ENCODE results near the gene PHACTR1.

Gene PHACTR1

DNA sequence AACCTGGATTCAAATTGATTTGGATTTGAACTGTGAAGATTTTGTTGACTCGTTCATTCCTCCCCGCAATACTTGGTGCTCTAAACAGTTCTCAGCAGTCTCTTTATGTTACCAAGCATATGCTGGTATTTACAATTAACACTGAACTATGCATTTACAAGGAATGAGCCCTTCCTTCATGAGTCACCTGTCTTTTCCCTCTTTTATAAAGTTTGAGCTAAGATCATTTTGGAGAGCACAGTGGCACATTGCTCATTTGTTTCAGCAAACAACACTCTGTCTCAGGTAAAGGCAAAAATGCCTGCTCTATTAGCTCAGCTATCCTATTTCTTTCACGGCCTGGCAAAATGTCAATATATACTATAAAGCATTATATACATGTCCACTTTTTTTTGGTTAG is 285.4 kb downstream of the PHACTR1 start:
- FAIRE-seq, result no peak

DNA sequence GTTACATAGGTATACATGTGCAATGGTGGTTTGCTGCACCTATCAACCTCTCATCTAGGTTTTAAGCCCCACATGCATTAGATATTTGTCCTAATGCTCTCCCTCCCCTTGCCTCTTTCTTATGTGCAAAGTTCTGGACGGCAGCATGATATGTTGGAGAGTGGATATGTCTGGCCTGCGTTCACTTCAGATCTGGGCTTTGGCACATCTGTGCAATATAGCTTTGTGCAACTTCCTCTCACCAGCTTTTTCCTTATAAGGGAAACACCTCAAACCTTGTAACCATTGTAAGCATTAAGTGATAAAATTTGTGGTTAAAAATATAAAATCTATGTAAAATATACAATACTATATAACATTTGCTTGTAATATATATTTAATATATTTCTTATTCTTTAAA is 288.0 kb downstream of the PHACTR1 start:
- FAIRE-seq, result no peak

DNA sequence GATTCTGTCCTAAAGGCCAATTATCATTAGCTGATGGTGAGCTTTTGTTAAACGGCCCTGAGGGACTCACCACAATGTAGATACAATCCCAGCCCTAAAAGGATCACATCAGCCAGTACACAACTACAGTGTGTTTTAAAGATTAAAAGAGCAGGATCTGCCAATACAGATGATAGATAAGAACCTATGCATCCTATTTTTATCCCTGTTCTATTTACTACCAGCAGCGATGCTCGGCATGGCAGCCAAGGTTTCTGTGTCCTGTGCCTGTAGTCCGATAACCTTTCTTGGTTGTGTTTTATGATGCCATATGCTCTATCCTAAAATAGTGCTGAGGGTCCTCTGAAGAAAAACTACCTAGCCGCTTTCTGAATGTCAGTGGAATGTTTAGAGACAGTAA is 289.4 kb downstream of the PHACTR1 start:
- FAIRE-seq, result no peak

DNA sequence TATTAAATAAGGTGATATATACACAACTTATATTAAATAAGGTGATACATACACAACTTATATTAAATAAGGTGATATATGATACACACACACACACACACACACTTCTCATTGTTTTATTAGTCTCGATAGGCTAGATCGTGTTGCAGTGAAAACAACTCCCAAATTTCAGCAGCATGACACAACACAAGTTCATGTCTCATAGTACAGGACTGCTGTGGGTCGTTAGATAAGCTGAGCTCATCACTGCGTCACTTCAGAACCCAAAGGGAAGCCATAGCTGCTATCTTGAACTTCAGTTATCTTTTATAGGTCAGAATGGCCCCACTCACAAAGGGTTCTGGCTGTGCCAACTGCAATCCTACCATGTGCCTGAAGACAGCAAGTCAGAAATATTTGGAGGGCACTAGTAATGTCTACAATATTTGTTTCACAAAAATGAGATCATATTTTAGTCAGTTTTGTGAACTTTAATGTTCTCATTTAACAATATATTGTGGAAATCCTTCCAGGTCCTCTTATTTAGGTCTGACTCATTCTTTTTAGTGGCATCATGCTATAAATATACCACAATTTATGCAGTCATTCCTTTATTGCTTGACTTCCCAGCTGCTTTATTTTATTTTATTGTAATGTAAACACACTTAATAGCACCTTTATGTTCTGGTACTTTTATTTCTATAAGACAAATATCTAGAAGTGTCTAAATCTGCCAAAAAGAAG is 290.2 kb downstream of the PHACTR1 start:
- no peak for FAIRE-seq

DNA sequence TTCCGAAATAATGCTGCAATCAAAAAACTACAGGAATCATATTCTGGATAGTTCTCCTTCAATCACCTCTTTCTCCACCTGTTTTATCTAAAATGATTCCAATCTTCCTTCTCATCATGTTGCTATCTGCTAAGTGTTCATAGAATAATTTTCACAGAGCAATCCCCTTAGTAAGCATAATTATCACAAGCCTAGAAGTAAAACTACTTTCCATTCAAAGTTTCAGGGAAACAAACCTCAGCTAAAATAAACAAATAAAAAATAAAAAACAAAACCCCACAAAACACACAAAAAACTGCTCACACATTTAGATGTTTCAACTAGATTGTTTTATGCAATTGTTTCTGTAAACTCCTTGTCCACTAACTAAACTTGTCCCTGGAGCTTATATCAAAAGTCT is 291.2 kb downstream of the PHACTR1 start:
- no peak for FAIRE-seq

DNA sequence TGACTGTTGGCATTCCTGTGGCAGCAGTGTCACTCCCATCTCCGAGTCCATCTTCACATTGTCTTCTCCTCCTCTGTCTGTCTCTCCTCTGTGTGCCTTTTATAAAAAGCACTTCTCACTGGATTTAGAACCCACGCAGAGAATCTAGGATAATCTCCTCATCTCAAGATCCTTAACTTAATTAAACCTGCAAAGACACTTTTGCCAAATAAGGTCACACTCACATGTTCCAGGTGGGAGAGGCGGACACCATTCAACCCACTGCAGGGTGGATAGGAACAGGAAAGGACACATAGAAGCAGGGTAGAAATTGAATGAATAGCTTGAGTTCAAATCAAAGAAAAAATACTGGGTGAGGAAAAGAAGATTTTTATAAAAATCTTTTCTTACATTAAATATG is 292.5 kb downstream of the PHACTR1 start:
- no peak for FAIRE-seq

DNA sequence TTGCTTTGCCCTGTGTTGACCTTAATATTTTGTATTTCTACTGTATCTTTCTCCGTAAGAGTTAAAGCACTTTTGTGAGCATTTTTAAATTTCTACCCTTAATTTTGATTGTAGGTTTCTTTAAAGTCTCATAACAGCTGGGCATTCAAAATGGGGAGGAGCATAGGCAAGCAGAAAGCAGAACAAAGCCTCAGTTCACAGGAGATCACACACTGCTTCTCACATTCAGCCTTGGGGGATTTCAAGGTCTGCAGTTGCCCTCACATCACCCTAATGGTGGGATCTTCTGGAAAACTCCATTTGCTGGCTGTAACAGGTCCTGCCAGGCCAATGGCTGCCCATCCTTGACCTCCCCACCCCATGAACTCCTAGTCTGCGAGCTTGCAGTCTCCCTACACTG is 292.9 kb downstream of the PHACTR1 start:
- no peak for FAIRE-seq

DNA sequence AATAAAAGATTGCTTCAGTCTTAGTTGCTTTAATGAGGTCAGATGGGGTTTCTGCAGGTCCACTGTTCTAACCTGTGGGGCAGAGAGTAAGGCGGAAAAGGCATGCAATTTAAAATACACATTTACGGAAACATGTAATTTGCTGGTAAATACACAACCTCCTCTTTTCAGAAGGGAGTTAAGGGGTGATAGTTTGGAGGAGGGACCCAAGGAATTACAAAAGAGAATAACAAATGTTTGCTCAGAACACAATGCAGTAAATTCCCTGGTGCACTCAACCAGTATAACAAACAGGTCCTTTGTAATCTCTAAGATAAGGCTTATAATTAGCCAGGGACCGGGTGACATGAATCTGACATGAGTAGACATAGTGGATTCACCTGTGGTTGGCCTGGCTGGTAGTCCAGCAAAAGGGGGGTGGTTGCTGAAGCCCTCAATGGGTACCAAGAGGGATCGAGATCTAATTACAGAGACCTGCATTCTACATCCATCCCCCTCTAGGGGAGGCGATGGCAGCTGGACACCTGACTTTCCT is 295.1 kb downstream of the PHACTR1 start:
- FAIRE-seq, result no peak

DNA sequence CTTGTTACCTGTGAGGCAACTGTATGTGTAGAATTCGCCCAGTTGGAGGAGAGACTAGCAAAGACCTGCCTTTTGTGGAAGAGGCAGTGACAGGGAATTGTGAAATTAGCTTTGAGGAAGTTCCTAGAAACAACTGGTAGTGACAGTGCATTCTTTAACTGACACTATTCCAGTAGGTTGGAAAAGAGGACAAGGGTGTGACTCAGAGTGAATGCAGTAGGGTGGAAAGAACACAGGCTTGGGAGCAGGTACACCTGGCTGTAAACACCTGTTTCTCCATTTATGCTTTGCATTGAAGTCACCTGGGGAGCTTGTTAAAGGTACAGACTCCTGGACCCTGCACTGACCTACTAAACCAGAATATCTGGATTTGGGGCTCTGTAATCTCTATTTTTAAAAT is 295.7 kb downstream of the PHACTR1 start:
- no peak for FAIRE-seq

DNA sequence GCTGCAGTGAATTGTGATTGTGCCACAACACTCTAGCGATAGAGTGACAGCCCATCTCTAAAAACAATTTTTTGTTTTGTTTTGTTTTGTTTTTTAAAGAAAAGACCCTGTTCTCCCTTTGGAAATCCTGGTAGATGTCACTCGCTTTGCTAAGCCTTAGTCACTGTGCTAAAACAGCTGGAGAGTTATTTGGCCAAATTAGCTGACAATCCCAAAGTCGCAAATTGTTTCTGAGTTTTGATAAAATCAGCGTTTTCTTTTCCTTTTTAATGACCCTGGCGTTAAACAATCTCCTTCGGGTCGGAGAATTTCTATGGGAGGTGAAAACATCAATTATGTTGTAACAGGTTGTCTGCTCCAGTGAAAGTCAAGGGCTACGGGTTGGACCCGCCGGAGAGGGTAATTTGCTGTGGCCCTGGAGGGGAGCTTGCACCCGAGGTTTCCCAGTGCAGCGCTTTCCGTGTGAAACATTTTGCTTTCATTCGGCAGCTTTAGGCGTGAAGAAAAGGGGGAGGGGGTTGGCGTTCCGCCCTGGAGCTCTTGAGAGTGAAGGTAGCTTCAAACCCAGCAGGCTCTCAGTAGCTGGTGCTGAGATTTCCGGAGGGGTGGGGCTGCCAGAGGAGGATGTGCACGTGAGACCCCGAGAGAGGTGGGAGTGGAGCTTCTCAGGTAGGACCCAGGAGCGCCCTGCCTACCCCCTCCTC is 296.6 kb downstream of the PHACTR1 start:
- FAIRE-seq, result no peak

DNA sequence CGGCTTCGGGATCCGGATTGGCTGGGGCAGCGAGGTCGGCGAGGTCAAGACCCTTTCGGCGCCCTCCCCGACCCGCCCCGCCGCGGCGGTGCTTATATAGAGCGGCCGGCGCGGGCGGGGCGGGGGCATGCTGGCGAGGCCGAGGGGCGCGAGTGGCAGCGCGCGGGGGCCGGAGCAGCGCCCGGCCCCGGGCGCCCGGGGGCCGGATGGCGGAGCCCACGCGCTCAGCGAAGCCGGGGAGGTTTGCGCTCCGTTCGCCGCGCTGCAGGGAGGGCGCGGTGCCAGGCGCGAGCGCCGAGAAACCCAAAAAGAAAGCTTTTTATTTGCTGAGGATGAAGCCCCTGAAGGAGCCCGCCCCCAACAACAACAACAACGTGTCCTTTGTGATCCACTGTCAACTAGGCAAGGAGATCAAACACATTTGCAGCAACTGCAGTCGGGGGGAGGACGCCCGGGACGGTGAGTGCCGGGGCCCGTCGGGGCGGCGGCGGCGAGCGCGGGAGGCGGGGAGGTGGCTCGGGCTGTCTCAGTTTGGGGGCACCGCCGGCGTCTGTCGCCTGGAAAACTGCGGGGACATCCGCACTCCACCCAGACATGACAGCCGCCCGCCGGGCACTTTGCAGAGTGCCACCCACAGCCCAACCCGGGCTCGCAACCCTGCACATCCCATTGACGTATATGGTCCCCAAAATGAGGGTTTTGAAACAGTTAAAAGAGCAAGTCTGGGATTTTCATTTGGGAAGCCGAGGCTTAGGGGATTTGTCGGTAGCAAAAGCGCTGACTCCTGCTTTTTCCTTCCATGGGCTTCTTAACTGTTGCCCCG is 297.3 kb downstream of the PHACTR1 start:
- no peak for FAIRE-seq

DNA sequence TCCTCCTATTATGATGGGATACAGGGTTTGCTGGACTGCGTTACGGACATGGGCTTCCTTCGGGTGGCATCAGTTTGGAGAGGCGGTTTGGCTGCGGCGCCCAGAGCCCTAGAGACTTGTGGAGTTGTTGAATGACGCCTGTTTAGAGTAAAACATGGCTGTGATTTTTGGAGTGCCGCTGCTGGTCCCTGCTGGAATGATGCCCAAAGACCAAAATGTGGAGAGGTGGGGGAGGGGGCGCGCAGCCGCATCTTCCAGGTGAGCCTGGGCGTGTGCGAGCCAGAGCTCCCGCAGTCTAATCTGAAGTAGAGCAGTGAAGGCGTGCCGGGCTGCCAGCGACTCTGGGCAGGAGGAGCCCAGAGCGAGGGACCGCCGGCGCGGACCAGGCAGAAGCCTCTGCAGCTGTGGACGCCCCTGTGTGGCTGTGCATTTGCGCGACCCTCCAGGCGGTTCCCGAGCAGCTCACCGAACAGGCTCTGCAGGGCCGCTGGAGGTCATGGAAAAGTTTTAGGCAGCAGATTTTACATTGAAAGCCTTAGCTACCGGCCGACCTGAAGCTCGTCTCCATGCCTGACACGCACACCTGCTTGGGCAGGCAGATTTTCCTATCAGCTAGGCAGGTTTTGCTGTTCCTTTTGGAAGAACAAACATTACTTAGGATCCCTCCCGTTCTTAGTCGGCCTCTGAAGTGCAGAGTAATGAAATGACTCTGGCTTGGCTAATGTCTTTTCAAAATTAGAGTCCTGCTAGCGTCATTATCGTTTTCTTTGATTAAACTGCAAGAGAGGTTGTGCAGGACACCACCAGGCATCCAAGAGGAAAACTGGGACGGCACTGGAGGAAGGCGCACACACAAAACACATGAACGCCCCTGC is 298.2 kb downstream of the PHACTR1 start:
- FAIRE-seq, result no peak

DNA sequence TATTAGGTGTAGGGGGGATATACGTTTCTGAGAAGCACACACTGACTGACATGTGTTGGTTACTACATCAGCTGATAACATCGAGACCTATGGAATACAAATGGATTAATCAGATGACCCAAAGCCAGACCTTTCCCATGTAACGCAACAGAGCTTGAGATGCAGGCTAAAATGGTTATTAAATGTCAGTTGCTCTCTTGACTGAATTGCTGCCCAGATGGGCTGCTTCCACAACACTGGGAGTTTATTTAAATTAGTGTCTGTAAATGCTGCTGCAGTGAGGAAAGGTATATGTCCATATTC is 298.8 kb downstream of the PHACTR1 start:
- no peak for FAIRE-seq

DNA sequence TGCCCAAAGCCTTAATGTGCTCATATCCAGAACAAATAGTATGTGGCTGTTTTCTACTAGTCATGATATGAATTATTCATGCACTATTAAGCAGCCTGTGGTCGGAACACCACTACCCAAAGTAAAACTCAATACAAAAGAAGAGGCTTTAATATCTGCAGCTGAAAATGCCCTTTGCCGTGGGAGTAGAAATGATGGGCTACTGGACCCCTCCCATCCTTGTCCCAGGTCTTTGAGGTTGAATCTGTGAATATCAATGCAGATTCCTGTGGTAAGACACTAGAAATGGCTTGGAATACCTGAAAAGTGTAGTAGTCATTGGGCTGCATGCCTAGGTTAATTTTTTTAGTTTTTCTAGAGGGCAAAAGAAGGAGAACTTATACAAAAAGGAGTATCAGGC is 308.0 kb downstream of the PHACTR1 start:
- FAIRE-seq, result no peak

DNA sequence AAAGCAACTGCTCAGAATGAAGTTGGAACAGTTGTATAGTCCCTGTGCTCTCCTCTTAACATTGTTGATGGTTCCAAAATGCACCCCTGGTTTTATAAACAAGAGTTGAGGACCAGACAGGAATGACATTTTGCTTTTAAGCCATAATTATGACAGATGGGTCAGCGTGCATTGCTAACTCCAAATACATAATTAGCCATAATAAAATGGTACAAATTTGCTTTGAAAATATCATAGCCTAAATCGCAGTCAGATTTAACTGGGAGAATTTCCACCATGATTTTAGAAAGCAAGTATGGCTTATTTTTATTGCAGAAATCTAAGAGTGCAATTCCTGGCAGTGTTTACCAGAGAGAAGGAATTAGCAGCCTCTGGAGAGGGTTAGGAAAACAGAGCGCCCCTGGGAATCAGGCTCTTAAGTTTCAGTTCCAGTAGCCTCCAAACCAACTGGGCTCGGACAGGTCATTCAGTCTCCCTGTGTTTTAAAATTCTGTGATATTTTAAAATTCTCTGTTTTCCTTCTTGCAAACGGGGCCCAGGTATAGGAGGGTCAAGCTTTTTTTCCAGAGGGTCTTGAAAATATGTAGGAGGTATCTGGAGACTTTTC is 309.4 kb downstream of the PHACTR1 start:
- FAIRE-seq, result no peak

DNA sequence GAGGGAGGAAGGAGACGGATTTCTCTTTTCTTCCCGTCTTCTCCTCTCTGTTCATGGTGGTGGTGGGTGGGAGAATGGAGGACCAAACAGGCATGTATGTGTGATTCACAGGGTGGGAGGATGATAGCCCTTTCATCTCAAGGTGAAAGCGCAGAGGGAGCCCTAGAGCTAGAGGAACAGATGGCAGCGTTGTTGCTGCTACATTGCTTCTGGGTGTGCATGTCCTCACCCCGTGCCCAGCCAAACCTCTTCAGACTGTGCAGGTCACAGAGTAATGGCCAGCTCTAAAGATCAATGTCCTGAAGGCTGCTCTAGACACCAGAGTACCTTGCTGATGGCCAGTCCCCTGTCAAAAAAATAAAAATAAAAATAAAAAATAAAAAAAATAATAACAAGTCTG is 310.0 kb downstream of the PHACTR1 start:
- no peak for FAIRE-seq

DNA sequence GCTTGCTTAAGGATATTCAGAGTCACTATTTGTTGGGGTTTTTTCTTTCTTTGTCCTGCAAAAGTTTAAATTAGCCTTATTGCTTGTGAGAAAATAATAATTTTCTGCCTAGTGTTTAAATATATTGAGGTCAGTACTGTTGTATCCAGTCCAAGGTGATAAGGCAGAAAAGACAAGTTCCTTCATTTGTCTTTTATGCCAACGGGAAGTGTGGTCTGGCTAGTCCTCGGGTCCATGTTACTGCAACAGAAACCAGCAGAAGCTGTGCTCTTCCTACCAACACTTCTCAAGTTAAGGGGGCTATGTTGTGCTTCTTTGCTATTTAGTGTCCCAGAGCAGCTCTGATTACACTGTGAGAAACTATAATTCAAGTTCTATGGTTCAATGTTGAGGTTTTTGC is 310.6 kb downstream of the PHACTR1 start:
- FAIRE-seq, result no peak

DNA sequence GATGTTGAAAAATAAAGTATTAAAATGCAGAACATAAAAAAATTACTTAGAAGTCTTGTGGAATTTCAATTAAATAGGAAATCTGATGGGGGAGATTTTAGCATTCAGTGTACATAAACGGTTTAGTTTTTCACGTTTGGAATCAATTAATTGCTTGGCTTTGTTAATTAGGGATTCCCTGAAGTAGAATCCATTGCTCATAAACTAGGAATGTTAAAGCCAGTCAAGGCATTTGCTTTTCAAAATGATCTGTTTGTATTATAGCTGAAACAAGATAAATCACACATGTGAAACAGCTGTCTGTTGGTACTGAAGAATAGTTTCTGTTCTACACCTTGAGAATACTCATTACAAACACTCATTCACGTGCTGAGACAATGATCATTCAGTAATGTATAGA is 313.8 kb downstream of the PHACTR1 start:
- FAIRE-seq, result no peak

DNA sequence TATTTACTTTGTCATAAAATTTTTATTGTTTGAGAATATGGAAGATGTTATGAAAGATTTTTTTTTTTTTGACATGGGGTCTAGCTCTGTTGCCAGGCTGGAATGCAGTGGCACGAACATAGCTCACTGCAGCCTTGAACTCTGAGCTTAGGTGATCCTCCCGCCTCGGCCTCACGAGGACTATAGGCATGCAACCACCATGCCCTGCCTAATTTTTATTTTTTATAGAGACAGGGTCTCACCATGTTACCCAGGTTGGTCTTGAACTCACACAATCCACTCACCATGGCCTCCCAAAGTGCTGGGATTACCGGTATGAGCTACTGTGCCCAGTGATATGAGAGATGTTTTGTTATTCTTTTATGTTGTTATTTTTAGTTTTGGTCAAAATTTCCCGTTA is 316.0 kb downstream of the PHACTR1 start:
- no peak for FAIRE-seq

DNA sequence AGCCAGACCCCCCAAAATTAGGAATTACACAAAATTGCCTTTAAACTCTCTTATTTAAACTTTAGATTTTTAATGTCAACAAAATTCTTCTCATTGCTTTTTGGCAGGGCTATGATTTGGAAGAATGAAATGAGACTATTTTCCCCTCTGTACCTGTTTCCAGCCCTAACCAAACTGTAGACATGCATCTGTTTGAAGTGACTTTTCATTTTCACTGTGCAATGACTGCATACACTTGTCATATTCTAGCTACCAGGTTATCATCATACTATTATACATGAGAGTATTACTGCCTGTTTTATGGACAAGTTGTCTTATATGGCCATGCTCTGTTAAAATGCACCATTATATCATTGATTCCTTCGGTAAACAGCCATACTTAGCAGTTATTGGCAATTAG is 316.6 kb downstream of the PHACTR1 start:
- no peak for FAIRE-seq

DNA sequence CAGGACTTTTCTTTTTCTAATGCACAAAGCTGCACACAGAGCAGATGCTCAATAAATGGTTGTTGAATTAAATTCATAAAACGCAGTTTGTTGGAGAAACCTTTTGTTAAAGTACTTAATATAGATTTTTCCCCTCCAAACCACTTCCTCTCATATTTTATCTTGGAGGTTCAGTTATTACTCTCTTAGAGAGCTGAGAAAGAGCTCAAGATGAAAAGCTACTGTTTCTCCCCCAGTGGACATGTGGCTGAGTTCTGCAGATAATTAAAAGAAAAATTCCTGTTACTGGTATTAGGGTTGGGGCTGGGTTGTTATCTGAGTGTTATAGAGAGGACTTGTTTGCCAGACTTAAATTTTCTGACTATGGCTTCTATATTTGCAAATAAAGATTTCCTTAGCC is 317.7 kb downstream of the PHACTR1 start:
- no peak for FAIRE-seq

DNA sequence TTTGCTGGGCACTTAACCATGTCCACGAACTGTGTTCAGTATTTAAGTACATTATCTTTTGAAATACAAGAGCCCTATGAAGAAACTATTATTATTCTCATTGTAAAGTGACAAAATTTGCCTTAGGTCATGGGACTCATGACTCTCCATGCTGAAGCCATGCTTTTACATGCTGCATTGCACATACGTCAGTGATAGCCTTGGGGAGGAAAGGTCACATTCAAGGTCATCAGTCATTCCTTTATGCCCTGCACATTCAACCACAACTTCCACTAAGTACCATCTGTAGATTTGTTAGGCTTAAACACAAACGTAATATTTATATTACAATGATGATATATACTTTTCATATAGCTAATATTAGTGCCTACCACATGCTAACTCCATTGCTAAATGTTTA is 319.0 kb downstream of the PHACTR1 start:
- FAIRE-seq, result no peak

Data from islet of Langerhans (tissue), 1 donor.